Measurements from ENCODE around the gene TOE1.
"Not testable (repeated sequence)": the region's sequence is repeated elsewhere in the genome, so short reads cannot be mapped to it uniquely, and the experiment has no call there.

TOE1 gene

DNA sequence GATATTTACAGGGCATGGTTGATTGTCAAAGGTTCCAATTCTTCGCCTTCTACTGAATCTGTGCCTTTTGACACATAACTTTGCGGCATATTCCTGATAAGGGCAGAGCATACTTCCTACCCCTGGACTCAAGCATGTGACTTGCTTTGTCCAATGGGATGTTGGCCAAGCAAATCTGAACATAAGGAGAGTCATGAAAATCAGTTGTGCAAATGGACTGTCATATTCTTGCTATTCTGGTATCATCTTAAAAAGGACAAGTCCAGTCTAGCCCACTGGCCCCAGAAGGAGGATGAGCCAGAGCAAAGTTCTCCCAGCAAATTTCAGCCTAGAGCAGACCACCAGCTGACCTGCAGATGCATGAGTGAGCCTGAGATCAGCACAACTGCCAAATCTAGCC, 41.3 kb downstream of the TOE1 start:
- H3K36me3 ChIP-seq (ENCODE audit: insufficient read depth): no peaks in the 10 kb centered on the region
- no peaks in the 10 kb centered on the region for H3K27me3 ChIP-seq (ENCODE audit: insufficient read depth, low read depth)
- H3K27ac ChIP-seq: no peak overlapping the region
- no peaks in the 10 kb centered on the region for H4K20me1 ChIP-seq (ENCODE audit: insufficient read depth)
- H2AFZ ChIP-seq (ENCODE audit: low read depth): no peak overlapping the region
- no peak overlapping the region for H3K4me2 ChIP-seq
- no peaks in the 10 kb centered on the region for H3K79me2 ChIP-seq (ENCODE audit: insufficient read depth, low read depth)
- peaks cover 2% of the 10 kb centered on the region for H3K4me1 ChIP-seq (ENCODE audit: low read depth, poor library complexity, severe bottlenecking)
- no peak overlapping the region for H3K4me3 ChIP-seq (IDR thresholded peaks at IDR 0.05; ENCODE audit: insufficient read depth, low read depth, low read length)
- TF ChIP-seq CTCF (conservative IDR thresholded peaks at IDR 0.05; ENCODE audit: low read depth, low read length): no peak
- H3K9ac ChIP-seq: no peak overlapping the region

DNA sequence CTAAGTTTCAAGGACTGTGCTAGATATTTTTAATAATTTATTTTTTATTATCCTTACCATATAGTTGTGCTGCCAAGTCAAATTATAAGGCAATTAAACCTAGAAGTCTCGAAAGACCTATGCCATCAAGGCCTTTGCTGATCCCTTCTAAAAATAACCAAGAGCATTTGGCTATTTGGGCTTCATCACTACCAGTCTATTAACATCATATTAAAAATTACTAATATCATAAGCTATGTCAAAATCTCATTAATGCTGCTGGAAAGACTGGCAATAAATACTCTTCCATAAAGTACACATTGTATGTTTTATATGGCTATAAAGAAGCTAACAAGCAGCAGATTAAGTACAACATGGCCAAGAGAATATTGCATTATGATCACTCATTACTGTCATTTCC, 43.2 kb downstream of the TOE1 start:
- no peaks in the 10 kb centered on the region for H3K36me3 ChIP-seq (ENCODE audit: insufficient read depth)
- no peak for TF ChIP-seq CTCF (conservative IDR thresholded peaks at IDR 0.05; ENCODE audit: low read depth, low read length)
- H3K27ac ChIP-seq: no peak overlapping the region
- H4K20me1 ChIP-seq (ENCODE audit: insufficient read depth): no peaks in the 10 kb centered on the region
- no peak overlapping the region for H2AFZ ChIP-seq (ENCODE audit: low read depth)
- H3K9ac ChIP-seq: no peak overlapping the region
- H3K4me3 ChIP-seq (IDR thresholded peaks at IDR 0.05; ENCODE audit: insufficient read depth, low read depth, low read length): no peak overlapping the region
- H3K27me3 ChIP-seq (ENCODE audit: insufficient read depth, low read depth): no peaks in the 10 kb centered on the region
- H3K79me2 ChIP-seq (ENCODE audit: insufficient read depth, low read depth): no peaks in the 10 kb centered on the region
- no peak overlapping the region for H3K4me2 ChIP-seq
- no peaks in the 10 kb centered on the region for H3K4me1 ChIP-seq (ENCODE audit: low read depth, poor library complexity, severe bottlenecking)

GRCh38 chr1:45384213-45384612, 44.2 kb downstream of the TOE1 start:
- H3K27me3 ChIP-seq (ENCODE audit: insufficient read depth, low read depth); H3K4me2 ChIP-seq; H3K36me3 ChIP-seq (ENCODE audit: insufficient read depth); H3K79me2 ChIP-seq (ENCODE audit: insufficient read depth, low read depth); H2AFZ ChIP-seq (ENCODE audit: low read depth); H3K4me3 ChIP-seq (IDR thresholded peaks at IDR 0.05; ENCODE audit: insufficient read depth, low read depth, low read length); H4K20me1 ChIP-seq (ENCODE audit: insufficient read depth); H3K27ac ChIP-seq; H3K9ac ChIP-seq; H3K4me1 ChIP-seq (ENCODE audit: low read depth, poor library complexity, severe bottlenecking): not testable (repeated sequence)

GRCh38 chr1:45385302-45385701, 45.3 kb downstream of the TOE1 start:
- Histone ChIP-seq H2AFZ (ENCODE audit: low read depth) (no peak overlapping the region), H3K36me3 (ENCODE audit: insufficient read depth) (no peaks in the 10 kb centered on the region), H3K4me3 (IDR thresholded peaks at IDR 0.05; ENCODE audit: insufficient read depth, low read depth, low read length) (no peak overlapping the region), H3K9ac (no peak overlapping the region), H3K4me1 (ENCODE audit: low read depth, poor library complexity, severe bottlenecking) (no peaks in the 10 kb centered on the region), H3K4me2 (no peak overlapping the region), H3K79me2 (ENCODE audit: insufficient read depth, low read depth) (no peaks in the 10 kb centered on the region), H3K27me3 (ENCODE audit: insufficient read depth, low read depth) (no peaks in the 10 kb centered on the region), H4K20me1 (ENCODE audit: insufficient read depth) (no peaks in the 10 kb centered on the region), H3K27ac (no peak overlapping the region)
- TF ChIP-seq CTCF (conservative IDR thresholded peaks at IDR 0.05; ENCODE audit: low read depth, low read length): no peak

DNA sequence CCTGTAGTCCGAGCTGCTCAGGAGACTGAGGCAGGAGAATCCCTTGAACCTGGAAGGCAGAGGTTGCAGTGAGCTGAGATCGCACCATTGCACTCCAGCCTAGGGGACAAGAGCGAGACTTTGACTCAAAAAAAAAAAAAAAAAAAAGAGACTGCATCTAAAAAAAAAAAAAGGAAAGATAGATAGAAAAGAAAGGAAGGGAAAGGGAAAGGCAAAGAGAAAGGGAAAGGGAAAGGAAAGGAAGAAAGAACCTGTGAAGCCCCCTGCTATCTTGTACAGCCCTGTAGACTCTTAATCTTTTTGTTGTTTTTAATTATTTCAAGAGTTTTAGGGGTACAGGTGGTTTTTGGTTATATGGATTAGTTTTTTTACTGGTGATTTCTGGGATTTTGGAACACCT, 46.2 kb downstream of the TOE1 start:
- Histone ChIP-seq H3K9ac (no peak overlapping the region), H4K20me1 (ENCODE audit: insufficient read depth) (no peaks in the 10 kb centered on the region), H3K27me3 (ENCODE audit: insufficient read depth, low read depth) (no peaks in the 10 kb centered on the region), H3K4me1 (ENCODE audit: low read depth, poor library complexity, severe bottlenecking) (no peaks in the 10 kb centered on the region), H3K79me2 (ENCODE audit: insufficient read depth, low read depth) (no peaks in the 10 kb centered on the region), H3K4me3 (IDR thresholded peaks at IDR 0.05; ENCODE audit: insufficient read depth, low read depth, low read length) (no peak overlapping the region), H3K4me2 (no peak overlapping the region), H3K27ac (no peak overlapping the region), H3K36me3 (ENCODE audit: insufficient read depth) (no peaks in the 10 kb centered on the region), H2AFZ (ENCODE audit: low read depth) (no peak overlapping the region)
- TF ChIP-seq CTCF (conservative IDR thresholded peaks at IDR 0.05; ENCODE audit: low read depth, low read length): no peak

All from KMS-11 (cell line).